ENCODE measurements around the gene ARFGAP1.

The ARFGAP1 gene

DNA sequence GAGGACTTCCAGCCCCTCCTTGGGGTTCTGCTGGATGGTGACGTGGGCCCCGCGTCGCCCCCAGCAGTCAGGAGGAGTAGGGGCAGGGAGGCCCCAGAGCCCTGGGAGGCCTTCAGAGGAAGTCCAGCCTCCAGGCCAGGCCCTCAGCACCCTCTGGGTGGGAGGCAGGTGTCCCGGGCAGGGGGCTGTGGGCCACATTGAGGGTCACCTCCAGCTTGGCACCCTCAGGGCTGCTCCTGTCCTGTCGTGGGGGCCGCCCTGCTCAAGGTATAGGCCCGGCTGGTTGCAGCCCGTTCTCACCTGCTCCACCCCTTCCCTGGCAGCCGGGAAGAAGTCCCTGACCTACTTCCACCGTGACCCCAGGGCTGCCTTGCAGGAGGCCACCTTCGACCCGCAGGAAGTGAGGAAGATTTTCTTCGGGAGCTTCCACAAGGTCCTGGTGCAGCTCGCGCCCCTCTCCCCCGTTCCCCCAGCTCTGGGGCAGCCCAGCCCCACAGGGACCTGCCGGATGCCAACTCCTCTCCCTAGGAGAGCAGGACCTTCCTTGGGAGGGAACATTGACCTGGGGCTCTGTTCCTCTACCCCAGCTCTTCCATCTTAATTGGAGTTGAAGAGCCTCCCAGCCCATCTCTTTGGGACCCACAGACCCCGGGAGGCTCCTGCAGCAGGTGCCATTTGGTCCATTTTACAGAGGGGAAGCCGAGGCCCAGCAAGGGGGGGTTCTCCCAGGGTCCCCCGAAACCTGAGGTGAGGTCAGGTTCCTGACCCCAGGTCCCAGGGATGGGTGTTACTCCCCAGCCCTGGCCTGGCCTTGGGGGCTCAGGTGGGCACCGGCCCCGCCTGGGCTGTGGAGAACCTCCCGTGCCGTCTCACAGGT lies 46.8 kb downstream of the ARFGAP1 start:
- DNase-seq (ENCODE audit: low read depth in 2 of 2) = no peak

DNA sequence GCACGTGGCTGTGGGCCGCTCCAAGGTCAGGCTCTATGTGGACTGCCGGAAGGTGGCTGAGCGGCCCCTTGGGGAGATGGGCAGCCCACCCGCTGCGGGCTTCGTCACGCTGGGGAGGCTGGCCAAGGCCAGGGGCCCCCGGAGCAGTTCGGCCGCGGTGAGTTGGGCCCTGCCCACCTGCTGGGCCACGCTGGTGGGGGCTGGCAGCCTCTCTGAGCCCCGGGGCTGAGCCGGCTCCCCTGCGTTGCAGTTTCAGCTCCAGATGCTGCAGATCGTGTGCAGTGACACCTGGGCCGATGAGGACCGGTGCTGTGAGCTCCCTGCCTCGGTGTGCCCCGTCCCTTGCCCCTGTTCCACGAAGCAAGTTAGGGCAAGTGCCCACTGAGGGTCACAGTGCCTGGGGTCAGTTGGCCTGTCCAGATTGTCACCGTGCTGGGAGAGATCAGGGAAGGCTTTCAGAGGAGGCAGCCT lies 47.5 kb downstream of the ARFGAP1 start:
- DNase-seq (ENCODE audit: low read depth in 2 of 2) = no peak

- DNase-seq (ENCODE audit: low read depth in 2 of 2) = no peak
These were observed 48.1 kb downstream of the ARFGAP1 start for GRCh38 chr20:63320616-63321147.

GRCh38 chr20:63321148-63321831 lies 48.7 kb downstream of the ARFGAP1 start:
- DNase-seq (ENCODE audit: low read depth in 2 of 2) = no peak

- no peak for DNase-seq (ENCODE audit: low read depth in 2 of 2)
These were observed 49.7 kb downstream of the ARFGAP1 start for GRCh38 chr20:63322146-63322932.

DNA sequence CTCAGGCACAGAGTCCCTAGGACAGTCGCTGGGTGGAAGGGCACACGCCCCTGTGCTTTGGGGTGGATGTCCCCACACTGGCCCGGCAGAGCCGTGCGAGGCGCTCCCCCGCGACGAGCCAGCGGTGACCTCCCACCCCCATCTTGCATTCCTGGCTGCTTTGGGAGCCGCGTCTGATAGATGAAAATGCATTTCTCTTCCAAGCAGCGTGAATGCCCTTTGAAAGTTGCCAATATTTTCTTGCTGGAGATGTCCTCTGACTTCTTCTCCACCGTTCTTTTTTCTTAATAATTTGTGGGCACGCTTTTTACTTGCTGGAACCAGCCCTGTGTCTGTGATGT lies 50.3 kb downstream of the ARFGAP1 start:
- no peak for DNase-seq (ENCODE audit: low read depth in 2 of 2)

DNA sequence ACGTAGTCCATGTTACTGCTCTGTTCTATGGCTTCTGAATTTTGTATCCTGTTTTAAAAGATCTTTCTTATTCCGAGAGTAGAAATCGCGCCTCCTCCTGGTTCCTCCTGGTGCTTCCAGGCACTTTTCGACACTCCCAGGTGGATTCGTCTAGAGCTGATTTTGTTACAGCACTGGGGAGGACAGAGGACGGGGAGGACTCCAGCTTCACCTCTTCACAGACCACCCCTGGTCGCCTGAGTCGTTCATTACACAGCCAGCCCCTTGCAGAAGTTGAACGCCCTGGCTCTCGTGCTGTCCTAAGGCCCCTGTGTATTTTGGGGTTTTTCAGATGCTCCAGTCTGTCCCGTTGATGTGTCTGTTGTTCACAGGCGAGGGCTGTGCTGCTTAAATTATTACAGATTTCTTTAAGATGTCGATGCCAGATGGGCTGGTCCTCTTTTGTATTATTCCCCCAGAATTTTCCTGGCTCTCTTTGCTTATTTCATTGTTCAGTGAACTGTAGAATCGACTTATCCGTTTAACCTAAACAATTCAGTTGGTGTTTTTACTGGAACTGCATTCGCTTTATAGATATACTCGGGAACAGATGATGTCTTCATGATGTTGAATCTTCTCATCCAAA lies 50.9 kb downstream of the ARFGAP1 start:
- DNase-seq (ENCODE audit: low read depth in 2 of 2) = no peak

- DNase-seq (ENCODE audit: low read depth in 2 of 2) = no peak
These were observed 52.4 kb downstream of the ARFGAP1 start for GRCh38 chr20:63325021-63325471.

DNA sequence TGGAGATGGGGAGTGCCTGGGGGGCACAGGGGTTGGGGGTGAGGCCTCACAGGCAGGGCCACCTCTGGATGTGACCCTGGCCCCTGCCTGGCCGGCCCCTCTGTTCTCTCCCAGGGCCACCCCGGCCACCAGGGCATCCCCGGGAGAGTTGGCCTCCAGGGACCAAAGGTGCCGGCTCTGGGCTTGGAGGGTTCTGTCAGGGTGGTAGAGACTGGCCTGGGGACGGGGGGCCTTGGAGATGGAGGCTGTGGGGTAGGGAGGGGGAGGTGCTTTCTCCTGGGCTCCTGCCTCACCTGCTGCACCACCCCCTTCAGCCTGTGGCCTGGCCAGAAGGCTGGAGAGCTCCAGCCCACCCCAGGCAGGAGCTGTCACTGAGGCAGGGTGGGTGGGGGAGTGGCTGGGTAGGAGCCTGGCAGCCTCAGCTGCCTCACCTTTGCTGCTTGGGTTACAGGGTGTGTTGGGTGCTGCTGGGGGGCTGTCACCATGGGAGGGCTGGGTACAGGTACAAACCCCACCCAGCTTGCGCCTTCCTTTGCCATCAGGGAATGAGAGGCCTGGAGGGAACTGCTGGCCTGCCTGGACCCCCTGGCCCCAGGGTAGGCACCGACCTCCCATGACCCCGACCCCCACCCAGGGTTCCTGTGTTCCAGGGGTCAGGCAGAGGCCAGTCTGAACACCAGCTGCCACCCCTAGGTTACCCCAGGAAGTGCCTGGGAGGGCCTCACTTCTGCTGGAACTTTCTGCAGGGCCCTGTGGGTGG lies 53.1 kb downstream of the ARFGAP1 start:
- DNase-seq (ENCODE audit: low read depth in 2 of 2) = no peak

- DNase-seq (ENCODE audit: low read depth in 2 of 2) = no peak
These were observed 54.0 kb downstream of the ARFGAP1 start for GRCh38 chr20:63326314-63327230.

DNA sequence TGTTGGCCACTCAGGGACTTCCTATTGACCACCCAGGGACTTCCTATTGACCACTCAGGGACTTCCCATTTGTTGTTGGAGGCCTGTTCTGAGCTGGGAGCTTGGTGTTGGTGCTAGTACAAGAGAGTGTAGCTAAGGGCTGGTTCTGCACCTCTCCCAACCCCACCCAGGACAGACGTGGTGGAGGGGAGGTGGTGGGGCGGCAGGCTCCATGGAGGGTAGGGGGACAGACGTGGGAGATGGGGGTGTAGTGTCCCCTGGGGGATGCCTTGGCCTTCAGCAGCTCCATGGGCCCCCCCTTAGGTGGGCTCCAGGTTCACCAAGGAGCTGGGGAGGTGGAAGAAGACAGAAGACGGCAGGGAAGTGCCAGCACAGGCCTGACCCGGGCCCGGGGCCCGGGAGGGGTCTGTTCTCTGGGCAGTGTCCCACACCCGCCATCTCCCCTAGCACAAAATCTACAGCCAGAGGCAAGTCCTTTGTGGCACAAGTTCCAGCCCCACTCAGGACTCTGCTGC lies 54.7 kb downstream of the ARFGAP1 start:
- no peak for DNase-seq (ENCODE audit: low read depth in 2 of 2)

DNA sequence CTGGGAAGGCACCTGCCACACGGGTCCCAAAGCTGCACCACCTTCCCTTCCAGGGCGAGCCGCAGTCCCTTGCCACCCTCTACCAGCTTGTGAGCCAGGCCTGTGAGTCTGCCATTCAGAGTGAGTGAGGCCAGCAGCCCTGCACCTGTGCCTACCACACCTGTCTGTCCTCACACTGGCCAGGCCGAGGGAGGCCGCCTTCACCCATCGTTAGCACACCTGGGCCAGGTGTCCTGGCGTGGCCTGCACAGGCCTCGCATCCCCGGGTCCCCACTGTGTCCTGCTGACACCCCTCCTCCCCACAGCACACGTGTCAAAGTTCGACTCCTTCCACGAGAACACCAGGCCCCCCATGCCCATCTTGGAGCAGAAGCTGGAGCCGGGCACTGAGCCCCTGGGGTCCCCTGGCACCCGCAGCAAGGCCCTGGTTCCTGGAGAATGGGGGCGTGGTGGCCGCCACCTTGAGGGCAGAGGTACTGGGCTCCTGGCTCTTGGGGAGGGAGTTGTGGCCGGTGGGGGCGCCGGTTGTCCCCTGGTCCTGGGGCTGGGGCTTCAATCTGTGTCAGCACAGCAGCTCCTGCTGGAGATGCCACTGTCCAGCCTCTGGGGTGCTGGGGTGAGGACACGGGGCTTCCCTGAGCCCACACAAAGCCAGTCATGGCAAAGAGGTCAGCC lies 55.5 kb downstream of the ARFGAP1 start:
- no peak for DNase-seq (ENCODE audit: low read depth in 2 of 2)

DNA sequence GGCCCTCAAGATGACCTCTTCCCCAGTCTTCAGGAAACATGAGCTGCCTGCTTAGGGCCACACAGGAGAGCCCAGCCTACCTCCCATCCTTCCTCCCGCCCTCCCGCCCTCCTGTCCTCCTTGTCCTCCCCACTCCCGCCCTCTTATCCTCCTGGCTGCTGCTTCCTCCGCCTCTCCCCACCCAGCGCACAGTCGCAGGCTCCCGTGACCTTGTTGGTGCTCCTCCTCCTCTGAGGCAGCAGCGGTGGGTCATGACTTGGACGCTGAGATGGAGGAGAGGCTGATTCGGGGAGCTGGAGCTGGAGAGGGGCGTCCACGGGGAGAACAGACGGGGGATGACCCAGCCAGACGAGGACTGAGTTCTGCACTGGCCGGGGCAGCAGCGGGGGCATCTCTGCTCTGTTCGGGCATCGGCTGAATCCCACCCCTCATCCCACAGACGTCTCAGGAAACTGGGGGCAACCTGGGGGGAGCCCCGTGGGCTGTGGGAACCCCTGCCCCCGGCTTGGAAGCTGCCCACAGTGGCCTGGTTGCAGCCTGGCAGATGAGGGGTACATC lies 56.2 kb downstream of the ARFGAP1 start:
- DNase-seq (ENCODE audit: low read depth in 2 of 2) = no peak

DNA sequence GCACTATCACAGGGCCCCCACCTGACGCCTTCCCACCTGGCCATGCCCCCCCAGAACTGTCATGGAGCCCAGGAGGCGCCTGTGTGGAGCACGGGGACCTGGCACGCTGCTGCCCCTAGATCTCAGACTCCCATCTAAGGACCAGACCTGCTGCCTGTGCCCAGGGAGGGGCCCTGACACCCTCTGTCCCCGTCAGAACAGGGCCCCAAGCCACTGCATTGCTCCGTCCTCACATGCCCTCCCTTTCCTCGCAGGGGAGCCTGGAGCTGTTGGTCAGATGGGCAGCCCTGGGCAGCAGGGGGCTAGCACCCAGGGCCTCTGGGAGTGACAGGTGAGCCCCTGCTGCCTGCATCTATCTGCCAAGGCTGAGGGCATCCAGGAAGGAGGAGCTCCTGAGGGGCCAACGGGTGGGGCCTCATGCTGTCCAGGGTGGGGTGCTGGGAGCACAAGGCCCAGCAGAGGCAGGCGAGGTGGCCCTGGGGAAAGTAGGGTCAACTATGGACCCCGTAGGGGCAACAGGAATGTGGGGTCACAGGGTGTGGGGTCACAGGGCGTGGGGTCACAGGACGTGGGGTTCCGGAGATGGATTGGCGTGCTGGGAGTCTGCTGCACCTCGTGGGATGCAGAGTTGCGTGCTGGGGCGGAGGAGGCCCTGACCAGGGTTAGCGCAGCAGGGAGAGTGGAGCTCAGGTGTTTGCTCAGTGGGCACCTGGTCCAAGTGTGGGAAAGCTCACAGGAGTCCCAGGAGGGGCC lies 56.9 kb downstream of the ARFGAP1 start:
- no peak for DNase-seq (ENCODE audit: low read depth in 2 of 2)

GRCh38 chr20:63330084-63330760 lies 57.6 kb downstream of the ARFGAP1 start:
- no peak for DNase-seq (ENCODE audit: low read depth in 2 of 2)

DNA sequence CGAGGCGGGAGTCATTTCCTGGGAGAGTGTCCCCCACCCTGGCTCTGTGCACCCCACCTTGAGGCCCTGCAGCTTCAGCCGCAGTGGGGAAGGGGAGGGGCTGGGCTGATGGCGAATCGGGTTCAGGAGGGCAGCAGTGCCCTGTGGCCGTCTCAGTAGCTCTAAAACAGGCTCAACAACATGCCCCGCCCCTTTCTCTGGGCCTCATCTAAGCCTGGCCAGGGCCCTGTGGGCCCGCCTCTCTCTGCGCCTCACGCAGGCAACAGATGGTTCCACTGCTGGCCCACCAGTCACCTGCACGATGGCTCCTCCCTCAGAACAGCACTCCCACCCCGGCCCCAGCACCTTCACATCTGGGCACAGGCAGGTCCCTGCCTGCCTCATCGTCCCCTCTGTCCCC lies 58.3 kb downstream of the ARFGAP1 start:
- no peak for DNase-seq (ENCODE audit: low read depth in 2 of 2)

GRCh38 chr20:63331741-63332400 lies 59.3 kb downstream of the ARFGAP1 start:
- DNase-seq (ENCODE audit: low read depth in 2 of 2) = no peak

Measured in activated CD4-positive, alpha-beta T cell treated with anti-CD3 and anti-CD28 coated beads for 24 hours (primary cell).